Measurements from ENCODE around the gene GLIS2.

GLIS2 gene

DNA sequence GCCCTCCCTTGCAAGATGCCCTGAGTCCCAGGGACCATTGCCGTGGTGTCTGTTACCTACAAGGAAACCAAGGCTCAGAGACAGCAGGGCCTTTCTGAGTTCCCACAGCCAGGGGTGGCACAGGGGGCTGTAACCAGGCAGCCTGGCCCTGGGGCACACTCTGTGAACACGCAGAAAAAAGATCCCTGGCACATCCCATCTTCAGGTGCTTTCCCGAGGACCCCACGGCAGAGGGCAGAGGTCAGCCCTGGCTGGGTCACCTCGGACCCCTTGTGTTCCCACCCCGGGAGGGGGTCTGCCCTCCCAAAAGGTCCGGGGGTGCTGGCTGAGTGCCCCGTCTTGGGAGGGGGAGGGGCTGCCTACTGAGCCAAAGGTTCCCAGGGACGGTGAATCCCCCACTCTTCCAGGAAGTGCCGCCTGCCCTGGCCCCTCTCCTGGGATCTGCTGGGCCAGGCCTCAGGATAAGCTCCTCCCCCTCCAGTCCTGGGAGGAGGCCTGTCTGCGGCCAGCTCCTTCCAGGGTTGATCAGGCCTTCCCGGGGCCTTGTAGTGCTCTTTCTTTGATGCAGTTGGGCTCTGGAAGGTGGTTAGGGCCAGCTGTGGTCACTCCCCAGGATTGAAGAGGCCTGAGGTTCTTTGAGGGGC lies 8.1 kb downstream of the GLIS2 start:
- Histone ChIP-seq H3K9me3 (ENCODE audit: low read length) (no peaks in the 10 kb centered on the region), H3K4me3 (ENCODE audit: low read depth in 1 of 2, low read length in 2 of 2) (peak overlapping the region in 1 of 2 donors; percentile 5), H3K27ac (ENCODE audit: low read depth, low read length) (peak overlapping the region; percentile 82), H3K4me1 (ENCODE audit: insufficient read depth, low read length) (peaks cover 63% of the 10 kb centered on the region), H3K27me3 (ENCODE audit: control insufficient read depth in 1 of 2, insufficient read depth in 2 of 2, low read length in 2 of 2) (no peaks in the 10 kb centered on the region), H3K9ac (ENCODE audit: low read length) (peak overlapping the region; percentile 50), H3K36me3 (ENCODE audit: insufficient read depth, low read length) (no peaks in the 10 kb centered on the region)

DNA sequence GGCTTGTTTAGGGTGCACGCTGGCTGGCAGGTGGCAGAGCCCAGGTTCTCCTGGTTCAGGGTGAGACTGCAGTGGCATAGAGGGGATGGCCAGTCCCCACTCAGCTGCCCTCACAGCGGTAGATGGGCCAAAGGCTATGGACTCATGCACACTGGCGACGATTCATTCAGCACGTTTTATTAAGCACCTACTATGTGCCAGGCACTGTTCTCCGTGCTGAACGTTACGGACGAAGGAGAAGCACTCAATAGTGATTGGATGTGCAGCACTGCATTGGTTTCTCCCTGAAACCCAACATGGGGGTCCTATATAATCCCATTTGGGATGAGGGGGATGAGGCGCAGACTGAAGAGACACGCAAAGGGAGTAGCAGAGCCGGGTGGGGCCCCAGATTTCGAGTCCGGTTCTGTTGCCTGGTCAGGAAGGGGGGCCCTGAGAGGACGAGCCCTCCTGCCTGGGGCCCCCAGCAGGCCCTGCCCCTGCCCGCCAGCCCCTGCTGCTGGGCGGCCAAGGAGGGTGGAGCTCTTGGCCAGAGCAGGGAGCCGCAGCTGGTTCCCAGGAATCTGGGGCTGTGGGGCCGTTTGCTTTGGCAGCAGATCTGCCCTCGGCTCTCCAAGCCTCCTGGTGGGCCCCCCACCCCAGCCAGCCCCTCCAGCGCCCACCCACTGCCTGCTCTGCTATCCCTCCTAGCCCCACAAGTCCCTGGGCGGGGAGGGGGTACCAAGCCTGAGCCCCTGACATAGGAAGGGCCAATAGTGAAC lies 8.8 kb downstream of the GLIS2 start:
- H3K4me1 ChIP-seq (ENCODE audit: insufficient read depth, low read length) = peaks cover 63% of the 10 kb centered on the region
- peak overlapping the region in 1 of 2 donors; percentile 5 for H3K4me3 ChIP-seq (ENCODE audit: low read depth in 1 of 2, low read length in 2 of 2)
- peak overlapping the region; percentile 82 for H3K27ac ChIP-seq (ENCODE audit: low read depth, low read length)
- H3K9ac ChIP-seq (ENCODE audit: low read length) = peak overlapping the region; percentile 39
- no peaks in the 10 kb centered on the region for H3K27me3 ChIP-seq (ENCODE audit: control insufficient read depth in 1 of 2, insufficient read depth in 2 of 2, low read length in 2 of 2)
- no peaks in the 10 kb centered on the region for H3K36me3 ChIP-seq (ENCODE audit: insufficient read depth, low read length)
- no peaks in the 10 kb centered on the region for H3K9me3 ChIP-seq (ENCODE audit: low read length)

DNA sequence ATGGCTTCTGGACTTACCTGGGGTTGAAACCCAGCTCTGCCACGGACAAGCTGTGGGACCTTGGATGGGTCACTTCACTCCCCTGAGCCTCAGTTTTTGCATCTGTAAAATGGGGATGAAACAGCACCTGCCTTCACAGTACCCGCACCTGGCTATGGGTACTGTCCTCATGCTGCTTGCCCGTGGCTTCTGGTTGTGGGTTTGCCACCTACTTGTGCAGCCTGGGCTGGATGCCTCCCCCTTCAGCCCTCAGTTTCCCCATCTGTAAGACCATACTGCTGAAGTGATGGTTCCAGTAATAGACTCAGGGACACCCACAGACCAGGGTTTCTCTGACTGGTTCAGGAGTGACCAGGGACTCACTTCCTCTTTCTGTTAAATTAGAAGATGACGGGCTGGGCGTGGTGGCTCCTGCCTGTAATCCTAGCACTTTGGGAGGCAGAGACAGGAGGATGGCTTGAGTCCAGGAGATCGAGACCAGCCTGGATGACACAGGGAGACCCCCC lies 9.4 kb downstream of the GLIS2 start:
- H3K36me3 ChIP-seq (ENCODE audit: insufficient read depth, low read length) = no peaks in the 10 kb centered on the region
- peak overlapping the region; percentile 82 for H3K27ac ChIP-seq (ENCODE audit: low read depth, low read length)
- H3K4me1 ChIP-seq (ENCODE audit: insufficient read depth, low read length) = peaks cover 61% of the 10 kb centered on the region
- H3K9me3 ChIP-seq (ENCODE audit: low read length) = no peaks in the 10 kb centered on the region
- peak overlapping the region; percentile 39 for H3K9ac ChIP-seq (ENCODE audit: low read length)
- no peaks in the 10 kb centered on the region for H3K27me3 ChIP-seq (ENCODE audit: control insufficient read depth in 1 of 2, insufficient read depth in 2 of 2, low read length in 2 of 2)
- no peak overlapping the region for H3K4me3 ChIP-seq (ENCODE audit: low read depth in 1 of 2, low read length in 2 of 2)

DNA sequence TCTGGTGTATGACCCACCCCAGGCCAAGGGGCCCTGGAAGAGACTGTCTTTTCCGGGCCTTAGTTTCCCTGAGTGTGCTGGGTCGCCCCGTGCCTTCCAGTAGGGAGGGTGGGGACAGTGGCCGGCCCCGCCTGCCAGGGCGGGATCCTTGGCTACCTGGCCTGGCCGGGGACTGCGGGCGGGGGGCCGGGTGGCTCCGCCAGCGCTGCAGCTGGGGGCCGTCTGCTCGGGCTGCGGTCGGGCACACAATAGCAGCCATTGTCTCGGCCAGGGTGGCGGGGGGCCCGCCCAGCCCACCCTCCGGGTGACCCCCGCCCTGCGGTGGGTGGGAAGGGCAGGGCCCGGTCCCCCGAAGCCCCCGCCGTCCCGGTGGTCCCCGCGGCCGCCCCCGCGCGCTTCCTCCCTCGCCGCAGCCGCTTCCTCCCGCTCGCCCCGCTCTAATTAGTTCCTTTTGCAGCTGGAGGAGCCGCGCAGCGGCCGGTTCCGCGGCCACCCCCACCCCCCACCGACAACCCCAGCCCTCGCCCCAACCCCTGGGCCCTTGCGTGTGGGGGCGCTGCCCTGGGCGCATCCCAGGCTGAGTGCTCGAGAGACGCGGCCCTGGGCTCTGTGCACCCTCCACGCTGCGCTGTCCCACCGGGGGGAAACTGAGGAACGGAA lies 11.6 kb downstream of the GLIS2 start:
- H3K4me1 ChIP-seq (ENCODE audit: insufficient read depth, low read length) = peaks cover 54% of the 10 kb centered on the region

DNA sequence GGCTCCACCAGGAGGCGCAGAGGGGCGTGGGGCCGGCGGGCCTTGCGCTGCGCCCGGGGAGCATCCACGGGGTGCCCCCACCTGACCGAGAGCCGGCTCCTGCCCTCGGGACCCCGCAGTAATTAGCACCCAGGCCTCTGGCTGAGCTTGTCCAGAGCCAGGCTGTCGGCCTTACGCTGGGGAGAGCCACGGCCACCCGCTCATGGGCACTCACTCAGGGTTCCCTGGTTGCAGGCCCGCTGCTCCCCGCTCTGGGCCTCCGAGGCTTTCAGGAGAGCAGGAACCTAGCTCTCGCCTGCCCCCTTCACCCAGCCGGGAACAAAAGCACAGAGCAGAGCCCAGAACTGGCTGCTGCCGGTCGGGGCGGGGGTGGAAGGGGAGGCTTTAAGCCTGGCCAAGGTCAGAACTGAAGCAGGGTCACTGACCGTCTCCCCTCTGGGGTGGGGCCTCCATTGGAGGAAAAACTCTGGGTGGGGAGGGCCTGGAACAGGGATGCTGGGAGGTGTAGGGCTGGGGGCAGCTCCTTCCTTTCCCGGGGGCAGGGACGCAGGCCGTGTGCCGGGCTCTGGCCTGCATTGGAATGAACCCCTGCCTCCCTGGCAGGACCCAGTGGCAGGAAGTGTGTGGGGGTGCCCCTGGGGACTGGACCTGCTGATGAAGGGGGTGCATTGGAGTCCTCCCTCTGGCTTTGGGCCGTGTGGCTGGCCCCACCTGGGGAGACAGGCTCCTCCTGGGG lies 12.3 kb downstream of the GLIS2 start:
- Histone ChIP-seq H3K4me3 (ENCODE audit: low read depth in 1 of 2, low read length in 2 of 2) (peak overlapping the region; percentile 54 to 59), H3K36me3 (ENCODE audit: insufficient read depth, low read length) (no peaks in the 10 kb centered on the region), H3K4me1 (ENCODE audit: insufficient read depth, low read length) (peaks cover 51% of the 10 kb centered on the region), H3K9me3 (ENCODE audit: low read length) (no peaks in the 10 kb centered on the region), H3K9ac (ENCODE audit: low read length) (peak overlapping the region; percentile 45), H3K27me3 (ENCODE audit: control insufficient read depth in 1 of 2, insufficient read depth in 2 of 2, low read length in 2 of 2) (no peaks in the 10 kb centered on the region), H3K27ac (ENCODE audit: low read depth, low read length) (peak overlapping the region; percentile 69)

More for the DNA sequence above, 11.6 kb downstream of the GLIS2 start:
- no peak overlapping the region for H3K9ac ChIP-seq (ENCODE audit: low read length)
- H3K36me3 ChIP-seq (ENCODE audit: insufficient read depth, low read length) = no peaks in the 10 kb centered on the region
- H3K27ac ChIP-seq (ENCODE audit: low read depth, low read length) = peak overlapping the region; percentile 75
- H3K27me3 ChIP-seq (ENCODE audit: control insufficient read depth in 1 of 2, insufficient read depth in 2 of 2, low read length in 2 of 2) = no peaks in the 10 kb centered on the region
- H3K9me3 ChIP-seq (ENCODE audit: low read length) = no peaks in the 10 kb centered on the region
- H3K4me3 ChIP-seq (ENCODE audit: low read depth in 1 of 2, low read length in 2 of 2) = peak overlapping the region; percentile 54 to 59

DNA sequence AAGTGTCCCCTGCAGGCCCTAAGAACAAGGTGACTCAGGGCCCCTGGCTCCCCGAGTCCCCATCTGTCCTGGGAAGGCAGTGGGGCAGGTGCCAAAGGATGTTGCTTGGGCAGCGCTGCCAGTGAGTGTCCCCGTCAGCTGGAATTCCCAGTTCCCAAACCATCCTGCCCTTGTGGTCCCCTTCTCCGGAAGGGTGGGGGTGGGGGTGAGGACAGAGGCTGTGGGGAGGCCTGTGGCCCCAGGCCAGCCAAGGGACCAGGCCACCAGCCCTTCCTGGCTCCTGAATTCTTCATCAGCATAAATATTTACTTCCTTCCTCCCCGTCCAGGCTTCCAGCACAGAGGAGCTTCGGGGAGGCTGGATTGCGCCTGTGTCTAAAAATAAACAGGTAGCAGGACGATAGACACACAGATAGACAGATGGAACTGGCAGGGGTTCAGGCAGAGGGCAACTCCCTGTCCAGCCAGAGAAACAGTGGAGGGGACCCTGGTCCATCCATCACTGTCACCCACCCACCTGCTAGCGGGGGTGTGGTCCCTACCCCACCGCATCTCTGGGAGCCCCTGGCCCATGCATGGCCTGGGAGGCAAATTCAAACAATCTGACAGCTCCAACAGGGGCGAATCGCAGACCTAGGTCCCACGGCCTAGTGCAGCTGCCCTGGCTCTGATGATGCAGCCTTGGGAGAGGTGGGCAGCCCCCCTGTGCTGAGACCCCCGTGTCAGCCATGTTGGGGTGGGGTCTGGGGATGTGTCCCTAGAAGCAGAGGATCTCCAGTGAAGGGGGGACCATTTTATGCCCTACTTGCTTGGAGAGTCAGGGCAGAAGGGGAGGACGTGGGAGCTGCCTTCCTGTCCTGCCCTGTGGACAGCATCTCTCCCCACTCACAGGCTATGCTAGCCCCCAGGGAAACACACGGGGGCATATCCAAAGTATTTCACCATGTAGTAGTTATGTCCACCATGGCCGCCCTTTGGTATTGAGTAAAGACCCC lies 13.2 kb downstream of the GLIS2 start:
- peak overlapping the region; percentile 69 for H3K27ac ChIP-seq (ENCODE audit: low read depth, low read length)
- peaks cover 43% of the 10 kb centered on the region for H3K4me1 ChIP-seq (ENCODE audit: insufficient read depth, low read length)
- no peaks in the 10 kb centered on the region for H3K9me3 ChIP-seq (ENCODE audit: low read length)
- no peaks in the 10 kb centered on the region for H3K27me3 ChIP-seq (ENCODE audit: control insufficient read depth in 1 of 2, insufficient read depth in 2 of 2, low read length in 2 of 2)
- no peaks in the 10 kb centered on the region for H3K36me3 ChIP-seq (ENCODE audit: insufficient read depth, low read length)
- peak overlapping the region; percentile 45 for H3K9ac ChIP-seq (ENCODE audit: low read length)
- H3K4me3 ChIP-seq (ENCODE audit: low read depth in 1 of 2, low read length in 2 of 2) = peak overlapping the region in 1 of 2 donors; percentile 59

DNA sequence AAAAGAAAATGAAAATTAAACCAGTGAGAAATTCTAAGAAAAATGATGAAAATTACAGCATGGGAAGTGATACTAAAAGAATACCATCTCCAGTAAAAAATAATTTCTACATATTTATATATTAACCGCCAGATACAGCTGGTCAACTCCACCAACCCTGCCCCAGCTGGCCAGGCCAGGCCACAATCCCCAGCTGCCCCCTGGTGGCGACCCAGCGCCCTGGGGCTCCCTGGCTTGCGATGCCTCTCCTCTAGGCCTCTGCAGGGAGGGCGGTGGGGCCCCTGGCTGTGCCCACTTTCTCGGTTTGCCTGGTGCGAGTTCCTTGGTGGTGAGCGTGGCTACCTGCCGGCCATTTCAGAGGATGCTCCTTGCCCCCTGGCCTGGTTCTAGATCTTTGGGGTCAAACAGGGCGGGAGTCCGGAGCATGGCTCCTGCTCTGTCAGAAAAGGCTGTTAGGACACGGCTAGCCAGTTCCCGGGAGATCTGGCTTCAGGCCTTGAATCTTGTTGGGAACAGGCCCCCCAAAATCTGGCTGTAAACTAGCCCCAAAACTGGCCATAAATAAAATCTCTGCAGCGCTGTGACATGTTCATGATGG lies 14.5 kb downstream of the GLIS2 start:
- no peak overlapping the region for H3K4me3 ChIP-seq (ENCODE audit: low read depth in 1 of 2, low read length in 2 of 2)
- H3K36me3 ChIP-seq (ENCODE audit: insufficient read depth, low read length) = peaks cover 9% of the 10 kb centered on the region
- H3K27me3 ChIP-seq (ENCODE audit: control insufficient read depth in 1 of 2, insufficient read depth in 2 of 2, low read length in 2 of 2) = no peaks in the 10 kb centered on the region
- H3K4me1 ChIP-seq (ENCODE audit: insufficient read depth, low read length) = peaks cover 30% of the 10 kb centered on the region
- H3K27ac ChIP-seq (ENCODE audit: low read depth, low read length) = no peak overlapping the region
- H3K9ac ChIP-seq (ENCODE audit: low read length) = no peak overlapping the region
- H3K9me3 ChIP-seq (ENCODE audit: low read length) = no peaks in the 10 kb centered on the region

DNA sequence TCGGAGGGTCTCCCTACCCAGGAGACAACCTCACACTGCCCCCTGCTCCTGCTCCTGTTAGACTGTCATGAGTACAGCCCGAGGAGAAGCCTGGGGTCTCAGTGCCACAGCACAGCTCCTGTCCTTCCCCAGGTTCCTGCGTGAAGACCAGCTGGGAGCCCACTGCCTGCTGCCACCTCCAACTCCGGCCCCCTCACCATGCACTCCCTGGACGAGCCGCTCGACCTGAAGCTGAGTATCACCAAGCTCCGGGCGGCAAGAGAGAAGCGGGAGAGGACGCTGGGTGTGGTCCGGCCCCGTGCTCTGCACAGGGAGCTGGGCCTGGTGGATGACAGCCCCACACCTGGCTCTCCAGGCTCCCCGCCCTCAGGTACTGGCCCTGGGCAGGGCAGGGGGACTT lies 16.2 kb downstream of the GLIS2 start:
- Histone ChIP-seq H3K9ac (ENCODE audit: low read length) (no peak overlapping the region), H3K9me3 (ENCODE audit: low read length) (no peaks in the 10 kb centered on the region), H3K27ac (ENCODE audit: low read depth, low read length) (no peak overlapping the region), H3K36me3 (ENCODE audit: insufficient read depth, low read length) (peaks cover 11% of the 10 kb centered on the region), H3K4me3 (ENCODE audit: low read depth in 1 of 2, low read length in 2 of 2) (no peak overlapping the region), H3K27me3 (ENCODE audit: control insufficient read depth in 1 of 2, insufficient read depth in 2 of 2, low read length in 2 of 2) (no peaks in the 10 kb centered on the region), H3K4me1 (ENCODE audit: insufficient read depth, low read length) (peaks cover 25% of the 10 kb centered on the region)

DNA sequence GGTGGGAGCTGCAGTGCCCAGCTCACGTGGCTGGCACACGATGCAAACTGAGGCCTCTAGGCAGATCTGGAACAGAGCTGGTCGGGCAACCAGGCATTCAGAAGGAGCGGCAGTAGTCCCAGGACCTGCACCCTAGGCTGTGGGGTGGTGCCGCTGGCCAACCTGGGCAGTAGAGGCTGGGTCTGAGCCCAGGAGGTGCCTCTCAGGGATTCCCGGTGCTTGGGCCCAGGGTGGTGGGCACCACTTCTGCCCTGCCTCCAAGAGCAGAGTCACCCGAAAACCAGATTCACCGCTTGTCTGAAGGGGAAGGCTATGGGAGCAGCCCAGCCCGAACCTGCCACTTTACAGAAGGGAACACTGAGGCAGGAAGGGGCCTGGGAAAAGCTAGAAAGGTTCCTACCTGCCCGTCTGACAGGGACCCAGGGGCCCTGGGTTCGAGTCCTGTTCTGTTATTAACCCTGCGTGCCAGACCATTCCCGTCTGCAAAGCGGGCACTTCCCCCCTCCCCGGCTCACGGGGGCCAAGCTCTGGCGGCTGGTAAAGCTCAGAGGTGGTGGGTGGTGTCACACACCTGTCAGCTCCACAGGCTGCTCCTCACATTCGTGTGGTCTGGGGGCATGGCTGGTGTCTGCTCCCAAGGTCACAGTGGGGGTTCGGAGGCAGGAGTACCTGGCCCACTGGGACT lies 16.9 kb downstream of the GLIS2 start:
- Histone ChIP-seq H3K27me3 (ENCODE audit: control insufficient read depth in 1 of 2, insufficient read depth in 2 of 2, low read length in 2 of 2) (no peaks in the 10 kb centered on the region), H3K36me3 (ENCODE audit: insufficient read depth, low read length) (peaks cover 11% of the 10 kb centered on the region), H3K27ac (ENCODE audit: low read depth, low read length) (no peak overlapping the region), H3K9me3 (ENCODE audit: low read length) (no peaks in the 10 kb centered on the region), H3K9ac (ENCODE audit: low read length) (no peak overlapping the region), H3K4me1 (ENCODE audit: insufficient read depth, low read length) (peaks cover 23% of the 10 kb centered on the region), H3K4me3 (ENCODE audit: low read depth in 1 of 2, low read length in 2 of 2) (no peak overlapping the region)

DNA sequence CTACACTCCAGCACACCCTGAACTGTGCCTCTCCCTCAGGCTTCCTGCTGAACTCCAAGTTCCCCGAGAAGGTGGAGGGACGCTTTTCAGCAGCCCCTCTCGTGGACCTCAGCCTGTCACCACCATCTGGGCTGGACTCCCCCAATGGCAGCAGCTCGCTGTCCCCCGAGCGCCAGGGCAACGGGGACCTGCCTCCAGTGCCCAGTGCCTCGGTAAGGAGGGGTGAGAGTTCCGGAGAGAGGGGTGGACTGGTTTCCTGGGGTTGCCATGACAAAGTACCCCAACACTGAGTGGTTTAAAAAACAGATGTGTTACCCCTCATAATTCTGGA lies 17.4 kb downstream of the GLIS2 start:
- peaks cover 22% of the 10 kb centered on the region for H3K4me1 ChIP-seq (ENCODE audit: insufficient read depth, low read length)
- no peaks in the 10 kb centered on the region for H3K9me3 ChIP-seq (ENCODE audit: low read length)
- H3K27ac ChIP-seq (ENCODE audit: low read depth, low read length) = no peak overlapping the region
- peaks cover 11% of the 10 kb centered on the region for H3K36me3 ChIP-seq (ENCODE audit: insufficient read depth, low read length)
- H3K4me3 ChIP-seq (ENCODE audit: low read depth in 1 of 2, low read length in 2 of 2) = no peak overlapping the region
- H3K27me3 ChIP-seq (ENCODE audit: control insufficient read depth in 1 of 2, insufficient read depth in 2 of 2, low read length in 2 of 2) = no peaks in the 10 kb centered on the region
- no peak overlapping the region for H3K9ac ChIP-seq (ENCODE audit: low read length)
